H9 (cell line): ENCODE results near the gene AQP5. TPM values are rescaled to one million over a fixed set of nuclear protein-coding genes. Genes with fewer than 3 reads are reported as not detected.

ENCODE experiments used
- DNase-seq: peaks from one replicate; pipeline ENCODE4 v3.0.0-alpha.2; 2017
- H2AFZ ChIP-seq: one replicate; pipeline ENCODE4 v1.6.1; 2013; ENCODE audit warnings: mild to moderate bottlenecking, low read length, control low read depth, moderate library complexity
- H2AK5ac ChIP-seq: 2 replicates; pipeline ENCODE4 v1.6.1; 2013; ENCODE audit warnings: low read length, control low read depth, mixed read lengths; ENCODE audit not compliant: insufficient read length
- H2BK120ac ChIP-seq: one replicate; pipeline ENCODE4 v1.6.1; 2013; ENCODE audit warnings: low read depth, mild to moderate bottlenecking, low read length, control low read depth, inconsistent platforms; ENCODE audit not compliant: poor library complexity, severe bottlenecking
- H2BK12ac ChIP-seq: 2 replicates; pipeline ENCODE4 v1.6.1; 2013; ENCODE audit warnings: low read length, control low read depth, mixed read lengths, low read depth; ENCODE audit not compliant: insufficient read length
- H2BK15ac ChIP-seq: 2 replicates; pipeline ENCODE4 v1.6.1; 2013; ENCODE audit warnings: low read depth, low read length, control low read depth
- H2BK20ac ChIP-seq: one replicate; pipeline ENCODE4 v1.6.1; 2013; ENCODE audit warnings: low read depth, mild to moderate bottlenecking, low read length, control low read depth, inconsistent platforms; ENCODE audit not compliant: poor library complexity, severe bottlenecking
- H2BK5ac ChIP-seq: 2 replicates; pipeline ENCODE4 v1.6.1; 2013; ENCODE audit warnings: low read length, control low read depth, mixed read lengths; ENCODE audit not compliant: insufficient read length
- H3K14ac ChIP-seq: 2 replicates; pipeline ENCODE4 v1.6.1; 2013; ENCODE audit warnings: low read length, control low read depth; ENCODE audit not compliant: insufficient read depth
- H3K18ac ChIP-seq: 2 replicates; pipeline ENCODE4 v1.6.1; 2013; ENCODE audit warnings: low read depth, mild to moderate bottlenecking, mixed read lengths, low read length, control low read depth; ENCODE audit not compliant: insufficient read length
- H3K23ac ChIP-seq: 2 replicates; pipeline ENCODE4 v1.6.1; 2013; ENCODE audit warnings: low read length, control low read depth, mixed read lengths, low read depth; ENCODE audit not compliant: insufficient read length
- H3K23me2 ChIP-seq: 2 replicates; pipeline ENCODE4 v1.6.1; 2013; ENCODE audit warnings: low read depth, mild to moderate bottlenecking, mixed read lengths, low read length, control low read depth; ENCODE audit not compliant: insufficient read length, poor library complexity, severe bottlenecking
- H3K27ac ChIP-seq: 2 replicates; pipeline ENCODE4 v1.5.1; 2013; ENCODE audit warnings: low read length, control low read depth, mixed read lengths, low read depth; ENCODE audit not compliant: insufficient read length
- H3K27me3 ChIP-seq: 2 replicates; pipeline ENCODE4 v1.6.1; 2013; ENCODE audit warnings: low read length, control low read depth, inconsistent platforms; ENCODE audit not compliant: insufficient read depth
- H3K4ac ChIP-seq: 2 replicates; pipeline ENCODE4 v1.6.1; 2013; ENCODE audit warnings: low read depth, mild to moderate bottlenecking, control low read depth, inconsistent platforms, low read length, moderate library complexity
- H3K4me1 ChIP-seq: 2 replicates; pipeline ENCODE4 v1.6.1; 2013; ENCODE audit warnings: low read length, control low read depth, inconsistent platforms; ENCODE audit not compliant: insufficient read depth
- H3K4me2 ChIP-seq: 2 replicates; pipeline ENCODE4 v1.6.1; 2013; ENCODE audit warnings: low read length, control low read depth, mixed read lengths; ENCODE audit not compliant: insufficient read length, insufficient read depth
- H3K56ac ChIP-seq: 2 replicates; pipeline ENCODE4 v1.6.1; 2013; ENCODE audit warnings: low read depth, mild to moderate bottlenecking, mixed read lengths, low read length, control low read depth; ENCODE audit not compliant: insufficient read length
- H3K79me1 ChIP-seq: 2 replicates; pipeline ENCODE4 v1.6.1; 2013; ENCODE audit warnings: low read depth, mild to moderate bottlenecking, moderate library complexity, low read length, control low read depth, inconsistent platforms; ENCODE audit not compliant: insufficient read depth, poor library complexity, severe bottlenecking
- H3K79me2 ChIP-seq: 2 replicates; pipeline ENCODE4 v1.6.1; 2013; ENCODE audit warnings: low read length, control low read depth, inconsistent platforms; ENCODE audit not compliant: insufficient read depth
- H3K9ac ChIP-seq: 2 replicates; pipeline ENCODE4 v1.6.1; 2013; ENCODE audit warnings: low read length, control low read depth, mixed read lengths; ENCODE audit not compliant: insufficient read length; ENCODE audit errors: extremely low read depth
- H3K9me3 ChIP-seq: one replicate; pipeline ENCODE4 v1.6.1; 2013; ENCODE audit warnings: low read depth, low read length, inconsistent platforms; ENCODE audit not compliant: control insufficient read depth
- H3T11ph ChIP-seq: one replicate; pipeline ENCODE4 v1.6.1; 2013; ENCODE audit warnings: mild to moderate bottlenecking, low read length, control low read depth, inconsistent platforms
- H4K20me1 ChIP-seq: one replicate; pipeline ENCODE4 v1.6.1; 2013; ENCODE audit not compliant: control insufficient read depth, insufficient read length, insufficient read depth
- H4K5ac ChIP-seq: 2 replicates; pipeline ENCODE4 v1.6.1; 2013; ENCODE audit warnings: low read depth, mild to moderate bottlenecking, mixed read lengths, low read length, control low read depth; ENCODE audit not compliant: insufficient read length
- H4K8ac ChIP-seq: replicated peaks from 2 replicates; pipeline ENCODE4 v1.6.1; 2013; ENCODE audit warnings: low read length, control low read depth, mixed read lengths, low read depth; ENCODE audit not compliant: insufficient read length
- H4K91ac ChIP-seq: 2 replicates; pipeline ENCODE4 v1.6.1; 2013; ENCODE audit warnings: low read depth, mild to moderate bottlenecking, moderate library complexity, mixed read lengths, low read length, control low read depth; ENCODE audit not compliant: insufficient read length
- H3K27ac Mint-ChIP-seq, 3 experiments: 2 replicates in 2 of 3; 3 replicates in 1 of 3; pipeline ENCODE4 v1.8.0; 2020 to 2021; ENCODE audit warnings: mixed read lengths in 3 of 3, mild to moderate bottlenecking in 1 of 3, moderate library complexity in 1 of 3
- H3K27me3 Mint-ChIP-seq: 2 replicates; pipeline ENCODE4 v1.8.0; 2021; ENCODE audit warnings: low read depth, mild to moderate bottlenecking, moderate library complexity, mixed read lengths
- H3K36me3 Mint-ChIP-seq, 3 experiments: 2 replicates in 2 of 3; 3 replicates in 1 of 3; pipeline ENCODE4 v1.8.0; 2020 to 2021; ENCODE audit warnings: low read depth in 3 of 3, mixed read lengths in 3 of 3; ENCODE audit not compliant: insufficient read depth in 1 of 3
- H3K4me1 Mint-ChIP-seq, 2 experiments: 2 replicates each; pipeline ENCODE4 v1.8.0; 2020; ENCODE audit warnings: mixed read lengths in 2 of 2
- H3K4me3 Mint-ChIP-seq, 2 experiments: 2 replicates in 1 of 2; 3 replicates in 1 of 2; pipeline ENCODE4 v1.8.0; 2020 to 2021; ENCODE audit warnings: mild to moderate bottlenecking in 2 of 2, mixed read lengths in 2 of 2, moderate library complexity in 1 of 2
- H3K9me3 Mint-ChIP-seq, 2 experiments: 2 replicates in 1 of 2; 3 replicates in 1 of 2; pipeline ENCODE4 v1.8.0; 2020; ENCODE audit warnings: mild to moderate bottlenecking in 2 of 2, mixed read lengths in 2 of 2, moderate library complexity in 1 of 2
- WGBS: extraction: QIAGEN DNeasy Blood & Tissue Kit; methylation state at CpG from one replicate; pipeline ENCODE4 v1.1.7; 2013; ENCODE audit warnings: missing lambda C conversion rate, low lambda C conversion rate, mixed read lengths; ENCODE audit not compliant: insufficient read length; ENCODE audit errors: extremely low coverage; 5-methylcytosine and 5-hydroxymethylcytosine counted together
- total RNA-seq: library from RNA; stranded (reverse); gene quantifications from 2 replicates; pipeline ENCODE4 v1.2.1, GENCODE V29; 2021
- TF ChIP-seq, protein P1 (sequence below): fragments of 200-600 bp; sonication (generic); conservative IDR thresholded peaks from 3 replicates; pipeline ENCODE4 v1.8.0; 2021; ENCODE audit warnings: antibody characterized with exemption, mild to moderate bottlenecking

AQP5 gene
- total RNA-seq, 1 experiment from 2014 or later: 2.8 TPM

DNA sequence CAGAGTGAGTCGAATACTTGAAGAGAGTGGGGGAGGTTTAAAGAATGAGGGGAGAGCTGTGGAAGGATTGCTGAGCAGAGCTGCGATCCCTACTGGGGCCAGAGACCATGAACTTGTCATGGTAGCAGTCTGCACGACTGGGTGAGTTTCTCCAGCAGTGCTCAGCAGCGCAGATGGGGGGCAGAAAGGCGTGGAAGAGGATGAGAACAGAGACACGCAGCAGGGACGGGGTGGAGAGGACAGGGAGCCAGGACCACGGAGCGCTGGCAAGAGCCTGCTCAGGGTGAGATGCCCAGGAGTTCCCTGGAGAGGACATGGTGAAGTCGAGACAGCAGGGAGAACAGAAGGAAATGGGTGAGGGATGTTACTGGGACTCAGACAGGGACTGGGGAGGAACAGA lies 9.0 kb downstream of the AQP5 start:
- Mint-ChIP-seq H3K4me3 (no peak overlapping the region), H3K36me3 (no peaks in the 10 kb centered on the region), H3K27ac (no peak overlapping the region), H3K9me3 (no peaks in the 10 kb centered on the region), H3K27me3 (peaks cover 16% of the 10 kb centered on the region), H3K4me1 (peaks cover 17 to 18% of the 10 kb centered on the region in 2 experiments)
- no peak overlapping the region for H2BK120ac ChIP-seq
- H4K8ac ChIP-seq: no peak overlapping the region
- peaks cover 2% of the 10 kb centered on the region; the same call in 1 of the 2 replicates for H3K27me3 ChIP-seq
- no peak overlapping the region for H3K27ac ChIP-seq
- H3K9me3 ChIP-seq: no peaks in the 10 kb centered on the region
- H2AFZ ChIP-seq: no peak overlapping the region
- no peak for DNase-seq
- H3K4me2 ChIP-seq: no peak overlapping the region
- H3K9ac ChIP-seq: no peak overlapping the region
- no peak overlapping the region for H3K18ac ChIP-seq
- no peak overlapping the region for H4K5ac ChIP-seq
- no peak overlapping the region for H3T11ph ChIP-seq
- no peak overlapping the region for H3K56ac ChIP-seq
- no peak overlapping the region for H2AK5ac ChIP-seq
- H2BK12ac ChIP-seq: no peak overlapping the region
- no peak overlapping the region for H3K14ac ChIP-seq
- no peak overlapping the region for H2BK20ac ChIP-seq
- no peak overlapping the region for H3K23ac ChIP-seq
- WGBS: no CpG with 5 or more reads among the region's 10 CpGs
- TF ChIP-seq, protein P1, sequence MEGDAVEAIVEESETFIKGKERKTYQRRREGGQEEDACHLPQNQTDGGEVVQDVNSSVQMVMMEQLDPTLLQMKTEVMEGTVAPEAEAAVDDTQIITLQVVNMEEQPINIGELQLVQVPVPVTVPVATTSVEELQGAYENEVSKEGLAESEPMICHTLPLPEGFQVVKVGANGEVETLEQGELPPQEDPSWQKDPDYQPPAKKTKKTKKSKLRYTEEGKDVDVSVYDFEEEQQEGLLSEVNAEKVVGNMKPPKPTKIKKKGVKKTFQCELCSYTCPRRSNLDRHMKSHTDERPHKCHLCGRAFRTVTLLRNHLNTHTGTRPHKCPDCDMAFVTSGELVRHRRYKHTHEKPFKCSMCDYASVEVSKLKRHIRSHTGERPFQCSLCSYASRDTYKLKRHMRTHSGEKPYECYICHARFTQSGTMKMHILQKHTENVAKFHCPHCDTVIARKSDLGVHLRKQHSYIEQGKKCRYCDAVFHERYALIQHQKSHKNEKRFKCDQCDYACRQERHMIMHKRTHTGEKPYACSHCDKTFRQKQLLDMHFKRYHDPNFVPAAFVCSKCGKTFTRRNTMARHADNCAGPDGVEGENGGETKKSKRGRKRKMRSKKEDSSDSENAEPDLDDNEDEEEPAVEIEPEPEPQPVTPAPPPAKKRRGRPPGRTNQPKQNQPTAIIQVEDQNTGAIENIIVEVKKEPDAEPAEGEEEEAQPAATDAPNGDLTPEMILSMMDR: no peak
- H3K79me2 ChIP-seq: no peaks in the 10 kb centered on the region
- no peaks in the 10 kb centered on the region for H3K23me2 ChIP-seq
- no peaks in the 10 kb centered on the region for H3K4me1 ChIP-seq
- no peaks in the 10 kb centered on the region for H4K20me1 ChIP-seq
- H2BK5ac ChIP-seq: no peak overlapping the region
- H3K79me1 ChIP-seq: no peaks in the 10 kb centered on the region
- no peak overlapping the region for H3K4ac ChIP-seq
- H4K91ac ChIP-seq: no peak overlapping the region
- no peak overlapping the region for H2BK15ac ChIP-seq
